CD14-positive monocyte (primary cell): ENCODE data around the gene ZNF436. TPM values are rescaled to one million over a fixed set of nuclear protein-coding genes. Genes with fewer than 3 reads are reported as not detected.

Source experiments
- DNase-seq, 3 donors: peaks; one replicate each; pipeline ENCODE4 v3.0.0-alpha.2; 2011 to 2022
- H2AFZ ChIP-seq: 2 replicates; pipeline ENCODE4 v1.6.0; 2012; ENCODE audit warnings: mild to moderate bottlenecking, low read depth, low read length, inconsistent platforms; ENCODE audit not compliant: insufficient read depth, poor library complexity, severe bottlenecking
- H3K27ac ChIP-seq, 2 donors: 1 replicate in 1 of 2; 2 replicates in 1 of 2; pipeline ENCODE4 v1.5.1; 2012 to 2013; ENCODE audit warnings: low read length in 2 of 2, control low read depth in 1 of 2, inconsistent platforms in 1 of 2, low read depth in 1 of 2, mild to moderate bottlenecking in 1 of 2
- H3K27me3 ChIP-seq, 2 donors: one replicate each; pipeline versions ENCODE4 v1.6.0 to v1.6.1; 2011 to 2013; ENCODE audit warnings: low read length in 2 of 2; ENCODE audit not compliant: control insufficient read depth in 2 of 2, insufficient read depth in 2 of 2
- H3K36me3 ChIP-seq, 2 donors: replicated peaks in 1 of 2; 1 replicate in 1 of 2; 2 replicates in 1 of 2; pipeline versions ENCODE4 v1.5.1 to v1.6.1; 2012 to 2013; ENCODE audit warnings: low read length in 2 of 2, control low read depth in 1 of 2, inconsistent platforms in 1 of 2, mild to moderate bottlenecking in 1 of 2; ENCODE audit not compliant: insufficient read depth in 2 of 2, control insufficient read depth in 1 of 2
- H3K4me1 ChIP-seq, 2 donors: 1 replicate in 1 of 2; 2 replicates in 1 of 2; pipeline versions ENCODE4 v1.5.1 to v1.6.1; 2012 to 2013; ENCODE audit warnings: low read length in 2 of 2, control low read depth in 1 of 2, inconsistent platforms in 1 of 2, mild to moderate bottlenecking in 1 of 2, moderate library complexity in 1 of 2; ENCODE audit not compliant: insufficient read depth in 2 of 2, control insufficient read depth in 1 of 2
- H3K4me2 ChIP-seq: replicated peaks from 2 replicates; pipeline ENCODE3; 2012; ENCODE audit warnings: low read length, moderate library complexity, mild to moderate bottlenecking; ENCODE audit not compliant: poor library complexity, severe bottlenecking; ENCODE audit errors: extremely low read depth
- H3K4me3 ChIP-seq, 3 experiments: fragments of 200-600 bp in 1 of 3; sonication (generic) in 1 of 3; replicated peaks in 1 of 3; 1 replicate in 2 of 3; 2 replicates in 1 of 3; pipeline ENCODE4 v1.5.1; 2011 to 2013; ENCODE audit warnings: low read length in 3 of 3, mild to moderate bottlenecking in 3 of 3, control low read depth in 2 of 3, low read depth in 2 of 3, inconsistent platforms in 1 of 3, moderate library complexity in 1 of 3
- H3K79me2 ChIP-seq: 2 replicates; pipeline ENCODE4 v1.6.0; 2012; ENCODE audit warnings: mild to moderate bottlenecking, control low read depth, inconsistent platforms, low read length, moderate library complexity; ENCODE audit not compliant: insufficient read depth
- H3K9ac ChIP-seq: 2 replicates; pipeline ENCODE4 v1.6.0; 2017; ENCODE audit warnings: low read length, mild to moderate bottlenecking; ENCODE audit not compliant: insufficient read depth, poor library complexity, severe bottlenecking
- H3K9me3 ChIP-seq, 2 donors: replicated peaks in 1 of 2; 1 replicate in 1 of 2; 2 replicates in 1 of 2; pipeline versions ENCODE4 v1.5.1 to v1.6.1; 2012 to 2013; ENCODE audit warnings: low read length in 2 of 2, control low read depth in 1 of 2; ENCODE audit not compliant: control insufficient read depth in 1 of 2, insufficient read depth in 1 of 2
- H4K20me1 ChIP-seq: 2 replicates; pipeline ENCODE4 v1.6.0; 2012; ENCODE audit warnings: mild to moderate bottlenecking, low read length, control low read depth, moderate library complexity; ENCODE audit not compliant: insufficient read depth
- H3K27ac Mint-ChIP-seq, 7 donors: one replicate each; pipeline ENCODE4 v1.8.0; 2020; ENCODE audit warnings: mild to moderate bottlenecking in 7 of 7, mixed read lengths in 7 of 7, moderate library complexity in 6 of 7, inconsistent platforms in 2 of 7
- H3K27me3 Mint-ChIP-seq, 3 donors: one replicate each; pipeline ENCODE4 v1.8.0; 2021 to 2022; ENCODE audit warnings: low read depth in 3 of 3, mild to moderate bottlenecking in 3 of 3, mixed read lengths in 3 of 3, moderate library complexity in 3 of 3, inconsistent platforms in 1 of 3
- H3K36me3 Mint-ChIP-seq, 2 donors: one replicate each; pipeline ENCODE4 v1.8.0; 2020; ENCODE audit warnings: mixed read lengths in 2 of 2, inconsistent platforms in 1 of 2, mild to moderate bottlenecking in 1 of 2
- H3K4me1 Mint-ChIP-seq: one replicate; pipeline ENCODE4 v1.8.0; 2020; ENCODE audit warnings: mild to moderate bottlenecking, mixed read lengths
- H3K4me3 Mint-ChIP-seq, 2 donors: one replicate each; pipeline ENCODE4 v1.8.0; 2020; ENCODE audit warnings: mild to moderate bottlenecking in 2 of 2, mixed read lengths in 2 of 2, moderate library complexity in 1 of 2
- H3K9me3 Mint-ChIP-seq, 7 donors: one replicate each; pipeline ENCODE4 v1.8.0; 2020 to 2022; ENCODE audit warnings: mixed read lengths in 7 of 7, mild to moderate bottlenecking in 6 of 7, moderate library complexity in 6 of 7, inconsistent platforms in 2 of 7
- CTCF ChIP-seq: fragments of 200-600 bp; IDR thresholded peaks from one replicate; pipeline ENCODE4 v1.8.0; 2022; ENCODE audit warnings: antibody characterized with exemption, mild to moderate bottlenecking
- WGBS: methylation state at CpG from one replicate; pipeline ENCODE4 v1.1.5; 2013; ENCODE audit warnings: missing lambda C conversion rate; ENCODE audit not compliant: insufficient coverage; 5-methylcytosine and 5-hydroxymethylcytosine counted together
- intact Hi-C, 2 donors: fragments of 100-400 bp; cut with micrococcal nuclease; formaldehyde crosslinking; loops; one replicate each; pipeline versions ENCODE4 v1.15.0 to v1.15.1; 2023
- polyA plus RNA-seq, 3 donors: library from polyadenylated mRNA; depleted of rRNA in 1 of 3; unstranded in 2 of 3; stranded (reverse) in 1 of 3; fragments of 300-500 nt in 2 of 3; fragments of >200 nt in 1 of 3; fragmentation: Illumina TruSeq in 2 of 3; gene quantifications; 1 replicate in 2 of 3; 2 replicates in 1 of 3; pipeline ENCODE4 v1.2.3, GENCODE V29; 2012 to 2021

Gene ZNF436
- polyA plus RNA-seq, 3 donors = 1.4 to 2.4 (median 2.0) TPM

- peaks cover 0 to 8% (median 2%) of the 10 kb centered on the region in 7 donors for H3K9me3 Mint-ChIP-seq
- no peaks in the 10 kb centered on the region for H3K79me2 ChIP-seq
- H3K27me3 ChIP-seq = peaks cover 4 to 11% of the 10 kb centered on the region in 2 donors
- no peak overlapping the region for H3K27ac Mint-ChIP-seq
- WGBS = 94% methylated on average over 4 of the region's 6 CpGs
- TF ChIP-seq CTCF = no peak
- peaks cover 24 to 26% of the 10 kb centered on the region in 2 donors for H3K4me1 ChIP-seq
- H3K9me3 ChIP-seq = no peaks in the 10 kb centered on the region
- no peak overlapping the region for H2AFZ ChIP-seq
- H3K4me1 Mint-ChIP-seq = peaks cover 24% of the 10 kb centered on the region
- H3K4me2 ChIP-seq = no peak overlapping the region
- no peak for DNase-seq
- H3K27ac ChIP-seq = no peak overlapping the region
- intact Hi-C loops = no loop called here
- no peaks in the 10 kb centered on the region for H3K36me3 ChIP-seq
- H3K4me3 Mint-ChIP-seq = no peak overlapping the region
- no peak overlapping the region for H3K4me3 ChIP-seq
- peaks cover 9 to 22% (median 16%) of the 10 kb centered on the region in 3 donors for H3K27me3 Mint-ChIP-seq
- no peaks in the 10 kb centered on the region for H4K20me1 ChIP-seq
- H3K9ac ChIP-seq = no peak overlapping the region
- peaks cover 2 to 6% of the 10 kb centered on the region in 2 donors for H3K36me3 Mint-ChIP-seq
These were observed 49.5 kb upstream of the ZNF436 start for GRCh38 chr1:23419180-23419579.

DNA sequence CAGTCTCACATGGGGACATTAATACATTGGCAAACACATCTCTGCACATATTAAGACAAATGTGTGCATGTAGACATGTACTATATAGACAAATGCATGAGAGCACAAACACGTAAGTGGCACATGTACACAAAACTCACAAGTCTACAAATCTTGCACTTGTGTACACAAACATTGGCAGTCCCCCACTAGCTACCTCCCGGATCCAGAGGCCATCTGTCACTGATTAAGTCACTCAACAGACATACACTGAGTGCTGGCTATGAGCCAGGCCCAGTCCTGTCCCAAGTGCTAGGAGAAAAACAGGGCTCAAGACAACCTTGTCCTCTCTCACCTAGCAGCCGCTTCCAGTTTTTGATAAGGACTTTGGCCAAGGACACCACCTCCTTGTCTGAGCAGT, 47.9 kb upstream of the ZNF436 start:
- Histone ChIP-seq H3K9me3 (no peaks in the 10 kb centered on the region), H3K4me2 (no peak overlapping the region), H4K20me1 (no peaks in the 10 kb centered on the region), H3K4me3 (no peak overlapping the region), H3K9ac (no peak overlapping the region), H3K79me2 (no peaks in the 10 kb centered on the region), H3K27ac (no peak overlapping the region), H3K36me3 (no peaks in the 10 kb centered on the region), H3K27me3 (no peaks in the 10 kb centered on the region), H3K4me1 (peaks cover 10% of the 10 kb centered on the region in 2 donors), H2AFZ (no peak overlapping the region)
- H3K4me1 Mint-ChIP-seq = peaks cover 8% of the 10 kb centered on the region
- H3K27ac Mint-ChIP-seq = peak overlapping the region in 1 of 7 donors; percentile 46
- intact Hi-C loops = no loop called here
- no peak for TF ChIP-seq CTCF
- no peak overlapping the region for H3K4me3 Mint-ChIP-seq
- H3K27me3 Mint-ChIP-seq = peaks cover 0 to 6% (median under 1%) of the 10 kb centered on the region in 3 donors
- H3K9me3 Mint-ChIP-seq = peaks cover 0 to 4% (median 0%) of the 10 kb centered on the region in 7 donors
- no peak for DNase-seq
- 83% methylated on average over 2 of the region's 3 CpGs for WGBS
- H3K36me3 Mint-ChIP-seq = no peaks in the 10 kb centered on the region
